ENCODE measurements around the gene PTAFR. TPM values are rescaled to one million over a fixed set of nuclear protein-coding genes. Genes with fewer than 3 reads are reported as not detected.

PTAFR gene
- total and polyA plus RNA-seq, 4 experiments from 2014 or later = 0.25 to 1.7 (median 0.90) TPM

- peaks cover 0 to 4% (median 3%) of the 10 kb centered on the region in 4 donors for H3K4me1 Mint-ChIP-seq
- no peak overlapping the region for H3K4me3 ChIP-seq (ENCODE audit: low read length in 2 of 2)
- no peaks in the 10 kb centered on the region for H3K27me3 ChIP-seq (ENCODE audit: insufficient read depth, low read length)
- no peaks in the 10 kb centered on the region for H3K36me3 ChIP-seq (ENCODE audit: insufficient read depth, low read length)
- POLR2A ChIA-PET (ENCODE audit: partially characterized antibody) = no interaction called here
- no peak for DNase-seq
- H3K27me3 Mint-ChIP-seq = peaks cover 0 to 2% of the 10 kb centered on the region in 2 donors
- no peaks in the 10 kb centered on the region for H3K4me1 ChIP-seq (ENCODE audit: insufficient read depth, low read length)
- H3K9me3 ChIP-seq (ENCODE audit: control insufficient read depth in 1 of 2, low read length in 2 of 2) = no peaks in the 10 kb centered on the region
- no peak overlapping the region for H3K4me3 Mint-ChIP-seq
- H3K27ac Mint-ChIP-seq = no peak overlapping the region
- H3K9me3 Mint-ChIP-seq = peaks cover 0 to 2% (median 0%) of the 10 kb centered on the region in 8 donors
- peaks cover 0 to 1% of the 10 kb centered on the region in 2 donors for H3K36me3 Mint-ChIP-seq
- intact Hi-C loops (cut with micrococcal nuclease) = no loop called here
- no peak overlapping the region for H3K27ac ChIP-seq (ENCODE audit: low read depth, low read length)
- CTCF ChIA-PET (ENCODE audit: partially characterized antibody) = no interaction called here
Measured at GRCh38 chr1:28155628-28156027, 20.9 kb downstream of the PTAFR start.

- Histone ChIP-seq H3K4me1 (ENCODE audit: insufficient read depth, low read length) (no peaks in the 10 kb centered on the region), H3K27ac (ENCODE audit: low read depth, low read length) (no peak overlapping the region), H3K36me3 (ENCODE audit: insufficient read depth, low read length) (no peaks in the 10 kb centered on the region), H3K4me3 (ENCODE audit: low read length in 2 of 2) (no peak overlapping the region), H3K9me3 (ENCODE audit: control insufficient read depth in 1 of 2, low read length in 2 of 2) (no peaks in the 10 kb centered on the region), H3K27me3 (ENCODE audit: insufficient read depth, low read length) (no peaks in the 10 kb centered on the region)
- POLR2A ChIA-PET (ENCODE audit: partially characterized antibody) = no interaction called here
- Mint-ChIP-seq H3K36me3 (peaks cover 0 to 7% of the 10 kb centered on the region in 2 donors), H3K27ac (no peak overlapping the region), H3K27me3 (peaks cover 0 to 2% of the 10 kb centered on the region in 2 donors), H3K9me3 (peaks cover 0 to under 1% (median 0%) of the 10 kb centered on the region in 8 donors), H3K4me1 (peaks cover 0 to 4% (median 3%) of the 10 kb centered on the region in 4 donors), H3K4me3 (no peak overlapping the region)
- CTCF ChIA-PET (ENCODE audit: partially characterized antibody) = interaction anchor here (0.7 kb wide), 1 partner anchor 8 kb away, joined by 3 read pairs; no protein-coding TSS in a partner anchor
- intact Hi-C loops (cut with micrococcal nuclease) = no loop called here
- no peak for DNase-seq
Measured at GRCh38 chr1:28154078-28154594, 22.4 kb downstream of the PTAFR start.

DNA sequence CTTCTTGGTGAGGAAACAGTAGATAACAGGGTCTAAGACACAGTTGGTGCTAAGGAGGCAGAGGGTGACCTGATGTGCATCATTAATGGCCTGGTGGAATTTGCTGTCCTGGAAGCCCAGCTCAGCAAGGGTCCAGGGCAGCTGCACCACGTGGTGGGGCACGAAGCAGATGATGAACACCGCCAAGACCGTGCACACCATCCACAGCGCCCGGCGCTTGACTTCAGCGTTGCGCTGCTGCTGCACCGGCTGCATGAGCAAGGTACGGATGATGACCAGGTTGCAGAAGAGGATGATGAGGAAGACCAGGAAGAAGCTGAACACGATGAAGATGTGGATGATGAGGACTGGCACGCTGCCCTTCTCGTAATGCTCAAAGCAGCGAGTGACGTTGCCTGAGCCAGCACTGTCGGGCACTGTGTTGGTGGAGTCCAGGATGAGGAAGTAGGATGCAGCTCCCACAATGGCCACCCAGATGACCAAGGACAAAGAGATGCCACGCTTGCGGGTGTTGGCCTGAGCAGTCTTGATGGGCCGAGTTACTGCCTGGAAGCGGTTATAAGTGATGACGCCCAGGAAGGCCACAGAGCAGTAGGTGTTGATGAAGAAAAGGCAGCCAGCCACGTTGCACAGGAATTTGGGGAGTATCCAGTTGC, 26.2 kb downstream of the PTAFR start:
- Mint-ChIP-seq H3K4me1 (peaks cover 0 to 4% (median under 1%) of the 10 kb centered on the region in 4 donors), H3K4me3 (peak overlapping the region in 1 of 8 donors; percentile 8), H3K9me3 (no peaks in the 10 kb centered on the region), H3K27ac (no peak overlapping the region), H3K36me3 (peaks cover 0 to 7% of the 10 kb centered on the region in 2 donors), H3K27me3 (no peaks in the 10 kb centered on the region)
- ChIA-PET CTCF (ENCODE audit: partially characterized antibody) (no interaction called here), POLR2A (ENCODE audit: partially characterized antibody) (no interaction called here)
- no peak overlapping the region for H3K4me3 ChIP-seq (ENCODE audit: low read length in 2 of 2)
- no peak overlapping the region for H3K27ac ChIP-seq (ENCODE audit: low read depth, low read length)
- no peaks in the 10 kb centered on the region for H3K36me3 ChIP-seq (ENCODE audit: insufficient read depth, low read length)
- intact Hi-C loops (cut with micrococcal nuclease) = no loop called here
- no peaks in the 10 kb centered on the region for H3K9me3 ChIP-seq (ENCODE audit: control insufficient read depth in 1 of 2, low read length in 2 of 2)
- DNase-seq = no peak
- no peaks in the 10 kb centered on the region for H3K27me3 ChIP-seq (ENCODE audit: insufficient read depth, low read length)
- no peaks in the 10 kb centered on the region for H3K4me1 ChIP-seq (ENCODE audit: insufficient read depth, low read length)

GRCh38 chr1:28148880-28149195, 27.7 kb downstream of the PTAFR start:
- CTCF ChIA-PET (ENCODE audit: partially characterized antibody) = interaction anchor here (1.5 kb wide), 1 partner anchor 10 kb away, joined by 3 read pairs; no protein-coding TSS in a partner anchor
- no peak overlapping the region for H3K27ac ChIP-seq (ENCODE audit: low read depth, low read length)

GRCh38 chr1:28147264-28148094, 29.0 kb downstream of the PTAFR start:
- no peaks in the 10 kb centered on the region for H3K4me1 ChIP-seq (ENCODE audit: insufficient read depth, low read length)
- peaks cover 0 to 1% (median 0%) of the 10 kb centered on the region in 4 donors for H3K4me1 Mint-ChIP-seq
- H3K27ac ChIP-seq (ENCODE audit: low read depth, low read length) = no peak overlapping the region
- intact Hi-C loops (cut with micrococcal nuclease) = no loop called here
- H3K9me3 ChIP-seq (ENCODE audit: control insufficient read depth in 1 of 2, low read length in 2 of 2) = no peaks in the 10 kb centered on the region
- H3K4me3 ChIP-seq (ENCODE audit: low read length in 2 of 2) = no peak overlapping the region
- no peaks in the 10 kb centered on the region for H3K36me3 ChIP-seq (ENCODE audit: insufficient read depth, low read length)
- no peak for DNase-seq
- H3K36me3 Mint-ChIP-seq = peaks cover 0 to 7% of the 10 kb centered on the region in 2 donors
- H3K9me3 Mint-ChIP-seq = no peaks in the 10 kb centered on the region
- H3K27me3 Mint-ChIP-seq = no peaks in the 10 kb centered on the region
- ChIA-PET CTCF (ENCODE audit: partially characterized antibody) (no interaction called here), POLR2A (ENCODE audit: partially characterized antibody) (no interaction called here)
- no peak overlapping the region for H3K4me3 Mint-ChIP-seq
- no peaks in the 10 kb centered on the region for H3K27me3 ChIP-seq (ENCODE audit: insufficient read depth, low read length)
- no peak overlapping the region for H3K27ac Mint-ChIP-seq

More at GRCh38 chr1:28148880-28149195, 27.7 kb downstream of the PTAFR start:
- H3K27me3 Mint-ChIP-seq = no peaks in the 10 kb centered on the region
- no peaks in the 10 kb centered on the region for H3K9me3 Mint-ChIP-seq
- H3K4me1 Mint-ChIP-seq = peaks cover 0 to 1% (median 0%) of the 10 kb centered on the region in 4 donors
- Histone ChIP-seq H3K27me3 (ENCODE audit: insufficient read depth, low read length) (no peaks in the 10 kb centered on the region), H3K36me3 (ENCODE audit: insufficient read depth, low read length) (no peaks in the 10 kb centered on the region), H3K4me3 (ENCODE audit: low read length in 2 of 2) (no peak overlapping the region), H3K9me3 (ENCODE audit: control insufficient read depth in 1 of 2, low read length in 2 of 2) (no peaks in the 10 kb centered on the region), H3K4me1 (ENCODE audit: insufficient read depth, low read length) (no peaks in the 10 kb centered on the region)
- intact Hi-C loops (cut with micrococcal nuclease) = no loop called here
- H3K36me3 Mint-ChIP-seq = peaks cover 0 to 7% of the 10 kb centered on the region in 2 donors
- H3K4me3 Mint-ChIP-seq = no peak overlapping the region
- H3K27ac Mint-ChIP-seq = no peak overlapping the region
- POLR2A ChIA-PET (ENCODE audit: partially characterized antibody) = no interaction called here
- no peak for DNase-seq

- no peak for DNase-seq
- no peaks in the 10 kb centered on the region for H3K9me3 ChIP-seq (ENCODE audit: control insufficient read depth in 1 of 2, low read length in 2 of 2)
- no peak overlapping the region for H3K4me3 ChIP-seq (ENCODE audit: low read length in 2 of 2)
- Mint-ChIP-seq H3K36me3 (peaks cover 0 to 7% of the 10 kb centered on the region in 2 donors), H3K27ac (no peak overlapping the region), H3K9me3 (no peaks in the 10 kb centered on the region), H3K4me3 (no peak overlapping the region), H3K27me3 (peaks cover 0 to 1% of the 10 kb centered on the region in 2 donors), H3K4me1 (peaks cover 0 to 1% (median 0%) of the 10 kb centered on the region in 4 donors)
- H3K27ac ChIP-seq (ENCODE audit: low read depth, low read length) = no peak overlapping the region
- no peaks in the 10 kb centered on the region for H3K36me3 ChIP-seq (ENCODE audit: insufficient read depth, low read length)
- H3K4me1 ChIP-seq (ENCODE audit: insufficient read depth, low read length) = no peaks in the 10 kb centered on the region
- ChIA-PET POLR2A (ENCODE audit: partially characterized antibody) (no interaction called here), CTCF (ENCODE audit: partially characterized antibody) (interaction anchor here (0.6 kb wide), 1 partner anchor 8 kb away, joined by 3 read pairs; no protein-coding TSS in a partner anchor)
- intact Hi-C loops (cut with micrococcal nuclease) = no loop called here
- no peaks in the 10 kb centered on the region for H3K27me3 ChIP-seq (ENCODE audit: insufficient read depth, low read length)
Measured at GRCh38 chr1:28145728-28146127, 30.8 kb downstream of the PTAFR start.

Data from CD4-positive, alpha-beta memory T cell (primary cell).